Measurements from ENCODE around the gene GUCY1B1.

The GUCY1B1 gene

DNA sequence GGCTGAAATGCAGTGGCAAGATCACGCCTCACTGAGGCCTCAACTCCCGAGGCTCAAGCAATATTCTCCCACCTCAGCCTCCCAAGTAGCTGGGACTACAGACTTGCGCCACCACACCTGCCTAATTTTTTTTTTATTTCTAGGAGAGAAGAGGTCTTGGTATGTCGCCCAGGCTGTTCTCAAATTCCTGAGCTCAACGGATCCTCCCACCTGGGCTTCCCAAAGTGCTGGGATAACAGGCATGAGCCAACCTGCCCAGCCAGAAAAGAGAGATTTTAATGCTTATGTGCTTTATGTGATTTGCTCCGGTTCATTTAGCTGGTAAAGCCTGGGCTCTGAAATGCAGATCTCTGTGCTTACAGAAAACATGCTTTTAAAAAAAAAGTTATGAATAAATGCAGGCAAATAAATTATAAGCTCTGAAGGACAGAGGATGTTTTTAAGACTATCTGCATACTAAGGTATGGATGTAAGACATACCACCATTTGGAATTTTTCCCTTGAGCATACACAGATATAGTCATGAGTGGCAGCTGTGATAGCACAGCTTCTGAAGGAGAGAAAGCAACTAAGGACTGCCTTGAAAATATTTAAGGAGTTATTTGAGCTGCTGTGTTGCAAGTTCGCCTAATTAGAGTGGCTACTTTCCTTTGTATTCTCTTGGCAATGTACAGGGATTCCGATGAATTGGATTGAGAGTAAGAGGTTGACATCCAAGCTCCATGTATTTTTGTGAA is 13.8 kb downstream of the GUCY1B1 start:
- Mint-ChIP-seq H3K27ac (no peak overlapping the region), H3K4me3 (no peak overlapping the region), H3K36me3 (ENCODE audit: low read depth) (no peaks in the 10 kb centered on the region), H3K9me3 (no peaks in the 10 kb centered on the region), H3K27me3 (no peaks in the 10 kb centered on the region), H3K4me1 (ENCODE audit: low read depth) (peaks cover 6% of the 10 kb centered on the region)
- intact Hi-C loops (cut with micrococcal nuclease), result no loop called here

DNA sequence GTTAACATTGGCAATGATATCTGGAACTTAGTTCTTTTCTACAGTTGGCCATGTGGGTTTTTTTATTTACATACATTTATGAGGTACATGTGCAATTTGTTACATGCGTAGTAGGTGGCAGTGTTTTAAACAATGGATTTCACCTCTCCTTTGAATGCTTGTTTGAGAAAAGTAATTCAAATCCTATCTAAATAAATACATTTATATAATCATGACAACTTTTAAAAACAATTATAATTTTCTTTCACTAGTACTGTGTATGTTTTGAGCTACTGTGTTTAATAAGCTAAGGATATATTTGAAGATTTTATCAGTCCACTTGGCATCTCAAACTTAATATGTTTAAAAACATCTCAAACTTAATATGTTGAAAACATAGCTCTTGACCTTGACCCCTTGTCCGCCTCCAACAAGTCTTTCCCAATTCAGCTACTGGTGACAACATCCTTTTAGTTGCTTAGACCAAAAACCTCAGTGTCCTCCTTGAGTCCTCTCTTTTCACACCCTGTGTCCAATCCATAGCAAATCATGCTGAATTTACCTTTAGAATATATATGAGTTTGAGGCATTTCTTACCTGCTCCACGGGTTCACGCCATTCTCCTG is 14.5 kb downstream of the GUCY1B1 start:
- no peaks in the 10 kb centered on the region for H3K27me3 Mint-ChIP-seq
- no peak overlapping the region for H3K4me3 Mint-ChIP-seq
- no peaks in the 10 kb centered on the region for H3K36me3 Mint-ChIP-seq (ENCODE audit: low read depth)
- H3K27ac Mint-ChIP-seq, result no peak overlapping the region
- H3K9me3 Mint-ChIP-seq, result no peaks in the 10 kb centered on the region
- intact Hi-C loops (cut with micrococcal nuclease), result no loop called here
- peaks cover 6% of the 10 kb centered on the region for H3K4me1 Mint-ChIP-seq (ENCODE audit: low read depth)

DNA sequence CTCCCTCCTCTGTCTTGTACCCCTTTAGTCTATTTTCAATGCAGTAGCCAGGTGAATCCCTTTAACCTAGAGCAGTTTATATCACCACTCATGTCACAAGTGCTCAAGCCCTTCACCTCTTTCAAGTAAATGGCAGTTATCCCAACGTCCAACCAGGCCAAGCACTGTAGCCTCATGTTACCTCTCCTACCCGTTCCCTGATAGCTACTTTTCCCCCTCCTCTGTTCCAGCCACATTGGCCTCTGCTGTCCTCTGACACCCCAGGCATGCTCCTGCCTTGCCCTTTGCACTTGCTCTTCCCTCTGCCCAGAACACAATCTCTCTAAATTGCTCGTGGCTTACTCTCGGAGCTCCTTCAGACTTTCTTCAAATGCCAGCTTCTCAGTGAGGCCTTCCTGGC is 15.2 kb downstream of the GUCY1B1 start:
- intact Hi-C loops (cut with micrococcal nuclease), result no loop called here
- Mint-ChIP-seq H3K4me1 (ENCODE audit: low read depth) (peaks cover 1% of the 10 kb centered on the region), H3K27me3 (no peaks in the 10 kb centered on the region), H3K9me3 (no peaks in the 10 kb centered on the region), H3K4me3 (no peak overlapping the region), H3K36me3 (ENCODE audit: low read depth) (no peaks in the 10 kb centered on the region), H3K27ac (no peak overlapping the region)

DNA sequence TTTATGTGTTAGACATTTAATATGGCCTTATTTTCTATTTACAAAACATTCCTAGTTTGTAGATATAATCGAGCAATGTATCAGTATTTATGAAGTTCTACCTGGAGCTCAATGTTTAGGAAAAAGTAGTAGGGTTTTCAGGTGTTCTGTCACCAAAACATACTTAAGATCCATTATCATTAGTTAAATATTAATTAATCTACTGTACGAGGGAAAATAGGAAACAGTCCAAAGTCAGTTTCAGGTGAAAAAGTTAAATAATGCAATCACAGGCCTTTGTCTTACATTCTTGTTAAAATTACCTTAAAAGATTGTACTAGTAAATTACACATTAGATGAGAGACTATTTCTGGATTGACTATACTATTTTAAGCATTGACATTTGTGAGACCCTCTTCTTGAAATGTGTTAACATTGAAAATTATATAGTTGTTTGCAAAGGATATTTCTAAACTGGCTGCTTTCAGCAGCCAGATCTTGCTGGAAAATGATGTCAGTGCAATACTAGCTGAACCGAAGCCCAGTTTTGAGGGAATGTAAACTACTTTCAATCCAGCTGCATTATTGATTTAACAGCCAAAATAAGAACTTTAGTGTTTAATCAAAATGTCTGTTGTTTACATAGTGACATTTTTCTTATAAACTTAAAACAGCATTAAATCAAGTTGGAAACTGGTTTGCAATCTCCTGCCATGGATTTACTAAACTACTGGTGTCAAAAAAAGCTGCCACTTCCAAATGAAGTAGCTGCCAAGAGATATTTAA is 19.3 kb downstream of the GUCY1B1 start:
- Mint-ChIP-seq H3K4me3 (no peak overlapping the region), H3K4me1 (ENCODE audit: low read depth) (no peaks in the 10 kb centered on the region), H3K9me3 (no peaks in the 10 kb centered on the region), H3K27ac (no peak overlapping the region), H3K36me3 (ENCODE audit: low read depth) (no peaks in the 10 kb centered on the region), H3K27me3 (no peaks in the 10 kb centered on the region)
- intact Hi-C loops (cut with micrococcal nuclease), result no loop called here

DNA sequence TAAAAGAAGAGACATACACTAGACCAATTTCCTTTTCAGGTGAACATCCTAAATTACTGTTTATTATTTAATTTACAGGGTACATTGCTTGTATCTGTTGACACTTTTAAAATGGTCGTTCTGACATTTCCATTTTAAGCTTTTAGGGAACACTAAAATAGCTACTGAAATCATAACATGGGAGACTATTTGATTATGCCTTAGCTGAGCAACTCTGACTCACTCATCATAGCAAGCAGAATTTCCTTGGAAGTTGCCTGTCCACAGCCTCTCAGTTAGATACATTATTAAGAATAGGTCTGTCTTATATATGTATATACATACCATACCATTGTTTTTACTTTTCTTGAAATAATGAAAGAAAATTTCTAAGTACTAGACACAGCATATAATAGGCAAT is 22.0 kb downstream of the GUCY1B1 start:
- Mint-ChIP-seq H3K36me3 (ENCODE audit: low read depth) (no peaks in the 10 kb centered on the region), H3K9me3 (no peaks in the 10 kb centered on the region), H3K4me1 (ENCODE audit: low read depth) (no peaks in the 10 kb centered on the region), H3K27me3 (no peaks in the 10 kb centered on the region), H3K4me3 (no peak overlapping the region), H3K27ac (no peak overlapping the region)
- intact Hi-C loops (cut with micrococcal nuclease), result loop anchor here (10.0 kb wide), 1 partner anchor 1226 kb away; the partner anchor contains the start of gene PLRG1

DNA sequence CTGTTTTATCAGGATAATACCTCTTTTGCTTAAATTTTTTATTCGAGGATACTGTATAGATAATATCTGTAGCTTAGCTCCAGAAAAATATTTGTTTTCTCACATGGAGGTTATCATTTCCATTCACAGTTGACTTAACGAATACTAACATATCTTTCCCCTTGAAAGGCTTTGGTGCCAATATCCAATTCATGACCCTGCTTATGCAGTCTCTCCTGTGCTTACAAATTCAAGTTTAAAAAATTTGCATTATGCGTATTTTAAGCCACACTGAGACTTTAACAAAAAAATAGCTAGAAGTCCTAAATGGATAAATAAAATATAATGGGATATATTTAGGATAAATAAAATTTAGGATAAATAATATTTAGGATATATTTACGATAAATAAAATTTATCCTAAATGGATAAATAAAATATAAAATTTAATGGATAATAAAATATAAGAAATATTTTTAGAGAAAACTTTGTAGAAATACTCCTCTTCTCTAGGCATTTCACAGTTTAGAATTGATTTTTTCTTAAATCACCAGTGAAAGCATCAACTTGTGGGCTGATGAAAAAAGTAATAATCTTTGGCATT is 22.5 kb downstream of the GUCY1B1 start:
- no peaks in the 10 kb centered on the region for H3K27me3 Mint-ChIP-seq
- no peak overlapping the region for H3K27ac Mint-ChIP-seq
- no peaks in the 10 kb centered on the region for H3K36me3 Mint-ChIP-seq (ENCODE audit: low read depth)
- H3K4me3 Mint-ChIP-seq, result no peak overlapping the region
- no peaks in the 10 kb centered on the region for H3K9me3 Mint-ChIP-seq
- intact Hi-C loops (cut with micrococcal nuclease), result loop anchor here (10.0 kb wide), 1 partner anchor 1227 kb away; the partner anchor contains the start of gene PLRG1
- no peaks in the 10 kb centered on the region for H3K4me1 Mint-ChIP-seq (ENCODE audit: low read depth)

DNA sequence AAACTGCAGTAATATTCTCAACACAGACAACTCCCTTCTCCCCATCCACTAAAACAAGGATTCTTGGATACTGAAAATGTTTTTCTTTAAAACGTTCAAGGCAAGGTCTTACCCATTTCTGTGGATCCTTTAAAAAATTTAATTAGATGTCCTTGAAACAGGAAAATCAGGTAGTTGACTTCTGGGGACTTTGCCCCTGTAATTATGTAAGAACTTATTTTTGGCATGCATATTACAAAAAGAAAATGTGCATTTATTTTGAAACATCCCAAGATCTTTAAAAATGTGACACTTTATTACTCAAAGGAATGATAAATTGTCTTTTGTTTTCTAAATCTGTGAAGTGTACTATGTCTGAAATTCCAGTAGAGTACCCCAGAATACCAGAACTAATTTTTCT is 25.8 kb downstream of the GUCY1B1 start:
- Mint-ChIP-seq H3K9me3 (no peaks in the 10 kb centered on the region), H3K4me1 (ENCODE audit: low read depth) (no peaks in the 10 kb centered on the region), H3K27me3 (no peaks in the 10 kb centered on the region), H3K27ac (no peak overlapping the region), H3K4me3 (no peak overlapping the region), H3K36me3 (ENCODE audit: low read depth) (no peaks in the 10 kb centered on the region)
- intact Hi-C loops (cut with micrococcal nuclease), result loop anchor here (10.0 kb wide), 1 partner anchor 1230 kb away; the partner anchor contains the start of gene PLRG1

DNA sequence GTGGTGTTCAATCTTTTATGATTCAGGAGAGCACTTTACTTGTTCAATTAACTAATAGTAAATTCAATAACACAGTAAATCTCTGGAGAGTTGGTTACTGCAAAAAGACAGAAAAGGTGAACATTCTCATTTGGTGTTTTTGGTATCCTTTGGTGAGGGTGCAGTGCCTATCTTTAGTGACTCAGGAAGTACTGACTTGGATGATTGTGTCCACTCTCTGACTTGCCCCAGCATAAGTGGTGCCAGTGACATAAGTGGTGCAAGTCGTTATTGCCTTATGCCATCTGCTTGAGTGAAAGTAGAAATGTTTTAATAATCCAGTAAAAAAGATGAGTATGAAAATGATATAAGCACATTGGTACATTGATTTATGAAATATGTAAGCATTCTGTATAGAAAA is 27.0 kb downstream of the GUCY1B1 start:
- intact Hi-C loops (cut with micrococcal nuclease), result loop anchor here (10.0 kb wide), 1 partner anchor 1231 kb away; the partner anchor contains the start of gene PLRG1
- Mint-ChIP-seq H3K4me3 (no peak overlapping the region), H3K4me1 (ENCODE audit: low read depth) (no peaks in the 10 kb centered on the region), H3K27me3 (no peaks in the 10 kb centered on the region), H3K27ac (no peak overlapping the region), H3K9me3 (no peaks in the 10 kb centered on the region), H3K36me3 (ENCODE audit: low read depth) (no peaks in the 10 kb centered on the region)

DNA sequence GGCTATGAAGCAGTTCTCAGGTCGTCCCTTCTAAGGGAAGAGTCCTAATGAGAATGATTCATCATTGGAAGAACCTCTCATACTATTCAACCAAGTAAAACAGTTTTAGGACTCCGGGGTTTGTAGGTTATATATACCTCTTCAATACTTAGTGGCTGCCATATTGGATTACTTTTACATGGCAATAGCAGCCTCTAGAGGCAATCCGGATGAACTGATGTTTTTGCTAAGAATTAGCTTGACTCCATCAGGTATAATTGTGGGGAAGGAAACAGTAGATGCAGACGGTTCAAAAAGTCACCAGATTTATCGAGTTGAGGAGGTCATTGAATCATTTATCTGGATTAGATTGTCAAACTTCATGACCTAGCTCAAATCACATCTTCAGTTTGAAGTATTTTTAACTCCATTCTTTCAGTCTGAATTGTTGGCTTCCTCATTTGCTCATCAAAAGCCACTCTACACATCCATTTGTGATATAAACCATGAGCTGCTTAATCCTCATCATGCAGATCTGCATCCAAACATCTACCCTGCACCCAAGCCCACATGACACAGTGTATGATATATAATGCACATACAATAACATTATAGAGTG is 28.4 kb downstream of the GUCY1B1 start:
- no peaks in the 10 kb centered on the region for H3K27me3 Mint-ChIP-seq
- intact Hi-C loops (cut with micrococcal nuclease), result loop anchor here (1.0 to 10.0 kb wide), 3 partner anchors 258 to 1232 kb away; partner anchors contain the start of gene PLRG1
- no peaks in the 10 kb centered on the region for H3K9me3 Mint-ChIP-seq
- H3K4me3 Mint-ChIP-seq, result no peak overlapping the region
- H3K4me1 Mint-ChIP-seq (ENCODE audit: low read depth), result no peaks in the 10 kb centered on the region
- no peaks in the 10 kb centered on the region for H3K36me3 Mint-ChIP-seq (ENCODE audit: low read depth)
- no peak overlapping the region for H3K27ac Mint-ChIP-seq

DNA sequence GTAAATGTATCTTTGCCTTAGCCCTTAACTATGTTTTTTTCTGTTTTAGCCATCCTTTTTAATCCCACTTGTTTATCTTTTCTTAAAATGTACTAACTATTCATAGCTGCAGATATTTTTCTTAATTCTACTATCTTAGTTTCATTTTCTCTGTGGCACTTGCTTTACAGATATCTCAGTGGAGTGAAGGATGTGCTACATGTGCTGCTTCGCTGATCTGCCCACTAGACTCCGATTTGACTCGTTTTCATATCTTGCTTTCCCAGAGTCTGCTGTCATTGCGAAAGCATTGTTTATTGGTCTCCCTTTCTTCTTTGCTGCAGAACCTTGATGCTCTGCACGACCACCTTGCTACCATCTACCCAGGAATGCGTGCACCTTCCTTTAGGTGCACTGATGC is 30.6 kb downstream of the GUCY1B1 start:
- no peaks in the 10 kb centered on the region for H3K27me3 Mint-ChIP-seq
- intact Hi-C loops (cut with micrococcal nuclease), result loop anchor here (10.0 kb wide), 1 partner anchor 1235 kb away; the partner anchor contains the start of gene PLRG1
- no peaks in the 10 kb centered on the region for H3K36me3 Mint-ChIP-seq (ENCODE audit: low read depth)
- no peak overlapping the region for H3K27ac Mint-ChIP-seq
- H3K4me3 Mint-ChIP-seq, result no peak overlapping the region
- no peaks in the 10 kb centered on the region for H3K9me3 Mint-ChIP-seq
- H3K4me1 Mint-ChIP-seq (ENCODE audit: low read depth), result no peaks in the 10 kb centered on the region

DNA sequence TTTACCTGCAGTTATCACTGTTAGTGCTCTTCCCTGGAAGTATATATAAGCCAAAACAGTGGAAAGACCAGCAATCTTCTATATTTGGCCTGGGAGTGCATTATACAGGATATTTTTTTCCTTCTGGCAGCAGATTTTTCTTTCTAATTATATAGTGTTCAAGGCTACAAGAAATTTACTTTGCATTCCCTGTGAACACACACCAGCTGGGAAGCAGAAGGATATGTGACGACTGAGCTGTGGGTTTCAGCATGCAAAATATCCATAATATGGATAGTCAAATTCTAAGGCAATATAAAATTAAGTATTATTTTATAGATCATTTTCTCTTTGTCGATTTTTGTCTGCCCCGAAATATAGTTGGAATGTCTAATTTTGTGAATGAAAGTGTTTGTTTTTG is 31.2 kb downstream of the GUCY1B1 start:
- Mint-ChIP-seq H3K36me3 (ENCODE audit: low read depth) (no peaks in the 10 kb centered on the region), H3K27ac (no peak overlapping the region), H3K4me3 (no peak overlapping the region), H3K4me1 (ENCODE audit: low read depth) (no peaks in the 10 kb centered on the region), H3K27me3 (no peaks in the 10 kb centered on the region), H3K9me3 (no peaks in the 10 kb centered on the region)
- intact Hi-C loops (cut with micrococcal nuclease), result loop anchor here (10.0 kb wide), 1 partner anchor 1235 kb away; the partner anchor contains the start of gene PLRG1

DNA sequence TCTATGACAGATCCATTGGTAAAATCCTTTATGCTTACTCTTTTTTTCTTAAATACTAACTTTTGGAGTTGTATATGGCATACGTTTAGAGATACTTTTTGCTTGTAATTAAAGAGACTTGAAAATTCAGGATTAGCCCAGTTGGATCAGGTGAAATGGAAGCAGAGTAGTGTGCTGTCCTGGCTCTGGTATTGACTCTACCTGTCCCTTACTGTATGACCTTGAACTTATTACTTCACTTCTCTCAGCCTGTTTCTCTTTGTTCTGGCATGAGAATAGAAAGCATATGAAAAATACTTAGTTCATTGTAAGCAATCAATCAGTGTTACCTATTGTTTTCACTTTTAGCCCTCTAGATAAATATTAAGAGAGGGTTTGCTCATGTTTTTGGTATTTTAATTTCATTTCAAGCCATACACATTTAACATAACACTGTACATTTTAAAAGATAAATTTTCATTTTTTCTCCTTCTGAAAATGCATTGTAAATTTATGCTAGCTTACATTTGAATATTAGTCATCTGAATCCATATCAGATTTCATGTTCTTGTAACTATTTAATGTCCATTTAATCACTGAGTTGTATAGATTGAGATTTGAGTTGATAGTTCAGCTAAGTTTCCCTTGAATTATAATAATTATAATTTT is 35.9 kb downstream of the GUCY1B1 start:
- Mint-ChIP-seq H3K4me3 (no peak overlapping the region), H3K27me3 (no peaks in the 10 kb centered on the region), H3K27ac (no peak overlapping the region), H3K4me1 (ENCODE audit: low read depth) (no peaks in the 10 kb centered on the region), H3K36me3 (ENCODE audit: low read depth) (no peaks in the 10 kb centered on the region), H3K9me3 (no peaks in the 10 kb centered on the region)
- intact Hi-C loops (cut with micrococcal nuclease), result no loop called here

DNA sequence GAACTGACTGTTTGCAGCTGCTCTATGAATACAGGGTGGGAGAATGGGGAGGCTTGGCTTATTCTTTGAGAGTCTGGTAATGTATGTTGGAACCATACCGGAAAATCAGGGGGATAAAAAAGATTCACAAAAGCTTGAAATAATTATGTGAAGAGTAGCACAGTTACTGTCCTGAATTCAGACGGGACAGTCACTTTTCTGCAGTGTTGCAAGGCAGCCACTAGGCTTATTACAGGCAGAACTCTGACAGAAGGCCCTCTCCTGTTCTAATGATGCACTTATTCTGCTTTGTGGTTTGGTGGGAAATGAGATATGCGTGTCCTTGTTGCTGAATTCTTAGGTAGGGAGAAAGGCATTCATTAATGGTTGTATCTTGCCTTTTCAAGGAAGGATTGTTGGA is 37.2 kb downstream of the GUCY1B1 start:
- intact Hi-C loops (cut with micrococcal nuclease), result no loop called here
- Mint-ChIP-seq H3K4me1 (ENCODE audit: low read depth) (no peaks in the 10 kb centered on the region), H3K27me3 (no peaks in the 10 kb centered on the region), H3K9me3 (no peaks in the 10 kb centered on the region), H3K4me3 (no peak overlapping the region), H3K27ac (no peak overlapping the region), H3K36me3 (ENCODE audit: low read depth) (no peaks in the 10 kb centered on the region)
